Chondrocyte (in vitro differentiated cells): ENCODE data around the gene ZNF597. TPM values are rescaled to one million over a fixed set of nuclear protein-coding genes. Genes with fewer than 3 reads are reported as not detected.

Experiments
- DNase-seq: peaks from one replicate; pipeline ENCODE4 v3.0.0; 2021; ENCODE audit warnings: mixed read lengths, low spot score
- H3K27ac Mint-ChIP-seq: one replicate; pipeline ENCODE4 v1.8.0; 2021; ENCODE audit warnings: mild to moderate bottlenecking, moderate library complexity, mixed read lengths; ENCODE audit not compliant: unreplicated experiment
- H3K27me3 Mint-ChIP-seq: 2 replicates; pipeline ENCODE4 v1.8.0; 2021; ENCODE audit warnings: low read depth, mixed read lengths
- H3K36me3 Mint-ChIP-seq: 2 replicates; pipeline ENCODE4 v1.8.0; 2021; ENCODE audit warnings: low read depth, mixed read lengths
- H3K4me1 Mint-ChIP-seq: 2 replicates; pipeline ENCODE4 v1.8.0; 2021; ENCODE audit warnings: low read depth, mild to moderate bottlenecking, mixed read lengths
- H3K4me3 Mint-ChIP-seq: one replicate; pipeline ENCODE4 v1.8.0; 2021; ENCODE audit warnings: mild to moderate bottlenecking, moderate library complexity, mixed read lengths; ENCODE audit not compliant: unreplicated experiment
- H3K9me3 Mint-ChIP-seq: 2 replicates; pipeline ENCODE4 v1.8.0; 2021; ENCODE audit warnings: low read depth, mixed read lengths
- CTCF ChIP-seq: fragments of 200-600 bp; sonication (generic); IDR thresholded peaks from 2 replicates; pipeline ENCODE4 v1.5.0; 2021; ENCODE audit warnings: antibody characterized with exemption, mild to moderate bottlenecking, moderate library complexity
- total RNA-seq: library from RNA; stranded (reverse); gene quantifications from 3 replicates; pipeline ENCODE4 v1.2.1, GENCODE V29; 2021

Gene ZNF597
- total RNA-seq, 1 donor from 2014 or later = 2.5 TPM

GRCh38 chr16:3484318-3485096 lies 41.2 kb upstream of the ZNF597 start:
- TF ChIP-seq CTCF = no peak
- peak; percentile 68 for DNase-seq
- Mint-ChIP-seq H3K36me3 (peaks cover 36% of the 10 kb centered on the region), H3K27ac (no peak overlapping the region), H3K4me1 (peaks cover 12% of the 10 kb centered on the region), H3K27me3 (no peaks in the 10 kb centered on the region), H3K9me3 (no peaks in the 10 kb centered on the region), H3K4me3 (no peak overlapping the region)

GRCh38 chr16:3482659-3483241 lies 39.4 kb upstream of the ZNF597 start:
- Mint-ChIP-seq H3K27ac (no peak overlapping the region), H3K9me3 (no peaks in the 10 kb centered on the region), H3K36me3 (peaks cover 38% of the 10 kb centered on the region), H3K4me3 (no peak overlapping the region), H3K4me1 (peaks cover 12% of the 10 kb centered on the region), H3K27me3 (no peaks in the 10 kb centered on the region)
- TF ChIP-seq CTCF = no peak
- DNase-seq = peak; percentile 57

GRCh38 chr16:3481696-3482658 lies 38.7 kb upstream of the ZNF597 start:
- Mint-ChIP-seq H3K27me3 (no peaks in the 10 kb centered on the region), H3K4me1 (peaks cover 12% of the 10 kb centered on the region), H3K9me3 (no peaks in the 10 kb centered on the region), H3K36me3 (peaks cover 36% of the 10 kb centered on the region), H3K27ac (no peak overlapping the region), H3K4me3 (no peak overlapping the region)
- peak; percentile 49 for DNase-seq
- no peak for TF ChIP-seq CTCF

GRCh38 chr16:3480901-3481695 lies 37.8 kb upstream of the ZNF597 start:
- peaks cover 12% of the 10 kb centered on the region for H3K4me1 Mint-ChIP-seq
- peaks cover 32% of the 10 kb centered on the region for H3K36me3 Mint-ChIP-seq
- no peaks in the 10 kb centered on the region for H3K27me3 Mint-ChIP-seq
- H3K9me3 Mint-ChIP-seq = no peaks in the 10 kb centered on the region
- H3K4me3 Mint-ChIP-seq = no peak overlapping the region
- peak; percentile 54 for DNase-seq
- H3K27ac Mint-ChIP-seq = peak overlapping the region; percentile 66
- no peak for TF ChIP-seq CTCF
